B cell (primary cell): ENCODE data around the gene IFNE. TPM values are rescaled to one million over a fixed set of nuclear protein-coding genes. Genes with fewer than 3 reads are reported as not detected.

Experiments
- ATAC-seq: fragments of 200-7000 bp; cut with Tn5 transposase; one replicate; pipeline ENCODE4 v1.10.0; 2021; ENCODE audit warnings: low read depth, mild to moderate bottlenecking, moderate number of reproducible peaks, moderate library complexity
- CTCF ChIA-PET: fragments of 350-600 bp; sonication (Branson Sonifier 250); formaldehyde crosslinking; loops from one replicate; lab custom pipeline; 2021; ENCODE audit warnings: antibody characterized with exemption, inconsistent platforms; lab: Charles Lee
- POLR2A ChIA-PET: fragments of 350-600 bp; sonication (Branson Sonifier 250); formaldehyde crosslinking; loops from one replicate; lab custom pipeline; 2021; ENCODE audit warnings: antibody characterized with exemption; lab: Charles Lee
- DNase-seq: peaks from one replicate; pipeline ENCODE4 v3.0.0; 2013
- H2AFZ ChIP-seq: 2 replicates; pipeline ENCODE4 v1.6.1; 2012; ENCODE audit warnings: mild to moderate bottlenecking, low read depth, low read length; ENCODE audit not compliant: insufficient read depth, poor library complexity, severe bottlenecking
- H3K27ac ChIP-seq, 2 donors: 1 replicate in 1 of 2; 2 replicates in 1 of 2; pipeline ENCODE4 v1.5.1; 2012 to 2013; ENCODE audit warnings: low read length in 2 of 2, mild to moderate bottlenecking in 2 of 2, moderate library complexity in 1 of 2
- H3K27me3 ChIP-seq, 4 experiments: fragments of 200-600 bp in 1 of 4; sonication (generic) in 1 of 4; replicated peaks in 1 of 4; 1 replicate in 2 of 4; 2 replicates in 2 of 4; pipeline versions ENCODE4 v1.6.1 to v1.7.0; 2013 to 2016; ENCODE audit warnings: low read length in 3 of 4, mild to moderate bottlenecking in 2 of 4, mixed read lengths in 1 of 4, moderate library complexity in 1 of 4; ENCODE audit not compliant: insufficient read depth in 4 of 4, control insufficient read depth in 3 of 4; ENCODE audit errors: control extremely low read depth in 1 of 4
- H3K36me3 ChIP-seq, 2 experiments: replicated peaks in 1 of 2; 1 replicate in 1 of 2; 2 replicates in 1 of 2; pipeline versions ENCODE4 v1.6.1 to v1.7.1; 2013; ENCODE audit warnings: low read length in 1 of 2; ENCODE audit not compliant: insufficient read depth in 2 of 2, control insufficient read depth in 1 of 2; ENCODE audit errors: control extremely low read depth in 1 of 2, extremely low read depth in 1 of 2
- H3K4me1 ChIP-seq, 2 donors: fragments of 200-600 bp in 1 of 2; sonication (generic) in 1 of 2; 1 replicate in 1 of 2; 2 replicates in 1 of 2; pipeline versions ENCODE4 v1.5.1 to v1.6.1; 2013 to 2017; ENCODE audit warnings: low read length in 2 of 2; ENCODE audit not compliant: control insufficient read depth in 2 of 2, insufficient read depth in 2 of 2
- H3K4me2 ChIP-seq: replicated peaks from 2 replicates; pipeline ENCODE3; 2012; ENCODE audit warnings: mild to moderate bottlenecking, low read depth, low read length; ENCODE audit not compliant: poor library complexity, severe bottlenecking
- H3K4me3 ChIP-seq, 5 experiments: fragments of 200-600 bp in 1 of 5; sonication (generic) in 1 of 5; 1 replicate in 3 of 5; 2 replicates in 2 of 5; pipeline versions ENCODE4 v1.5.1 to v1.7.0; 2011 to 2016; ENCODE audit warnings: low read length in 4 of 5, mild to moderate bottlenecking in 4 of 5, low read depth in 2 of 5, control low read depth in 1 of 5, moderate library complexity in 1 of 5; ENCODE audit not compliant: insufficient read depth in 1 of 5; ENCODE audit errors: control extremely low read depth in 1 of 5, extremely low read depth in 1 of 5
- H3K79me2 ChIP-seq: fragments of 200-600 bp; sonication (generic); one replicate; pipeline ENCODE4 v1.6.0; 2016; ENCODE audit warnings: low read length; ENCODE audit not compliant: control insufficient read depth, insufficient read depth
- H3K9ac ChIP-seq: fragments of 200-600 bp; sonication (generic); 2 replicates; pipeline ENCODE4 v1.6.1; 2017; ENCODE audit warnings: mild to moderate bottlenecking, low read length, moderate library complexity
- H3K9me3 ChIP-seq, 3 donors: one replicate each; pipeline versions ENCODE4 v1.6.1 to v1.7.1; 2013; ENCODE audit warnings: low read length in 2 of 3; ENCODE audit not compliant: control insufficient read depth in 2 of 3, insufficient read depth in 1 of 3; ENCODE audit errors: control extremely low read depth in 1 of 3
- H4K20me1 ChIP-seq: 2 replicates; pipeline ENCODE4 v1.6.0; 2012; ENCODE audit warnings: mild to moderate bottlenecking, low read length; ENCODE audit not compliant: insufficient read depth, control insufficient read depth, poor library complexity, severe bottlenecking
- H3K27ac Mint-ChIP-seq: one replicate; pipeline ENCODE4 v1.8.0; 2021; ENCODE audit warnings: mixed read lengths
- H3K27me3 Mint-ChIP-seq: one replicate; pipeline ENCODE4 v1.8.0; 2021; ENCODE audit warnings: mixed read lengths
- H3K4me1 Mint-ChIP-seq: one replicate; pipeline ENCODE4 v1.8.0; 2021; ENCODE audit warnings: mixed read lengths
- H3K4me3 Mint-ChIP-seq: one replicate; pipeline ENCODE4 v1.8.0; 2021; ENCODE audit warnings: mixed read lengths
- H3K9me3 Mint-ChIP-seq: one replicate; pipeline ENCODE4 v1.8.0; 2022; ENCODE audit warnings: mixed read lengths; ENCODE audit not compliant: insufficient read depth
- CTCF ChIP-seq: fragments of 200-600 bp; IDR thresholded peaks from one replicate; pipeline ENCODE4 v1.8.0; 2022; ENCODE audit warnings: antibody characterized with exemption, mild to moderate bottlenecking
- EZH2 ChIP-seq: IDR thresholded peaks from 2 replicates; pipeline ENCODE4 v1.6.1; 2012; ENCODE audit warnings: borderline replicate concordance, low read depth, mild to moderate bottlenecking, moderate library complexity, low read length; ENCODE audit not compliant: insufficient read depth, poor library complexity, severe bottlenecking
- WGBS: methylation state at CpG from one replicate; pipeline ENCODE4 v1.1.5; 2013; ENCODE audit warnings: missing lambda C conversion rate; ENCODE audit not compliant: insufficient coverage; 5-methylcytosine and 5-hydroxymethylcytosine counted together
- intact Hi-C: fragments of 100-400 bp; cut with micrococcal nuclease; formaldehyde crosslinking; loops from one replicate; pipeline ENCODE4 v1.10.0; 2022
- polyA plus RNA-seq: library from polyadenylated mRNA; depleted of rRNA; stranded (reverse); fragments of >200 nt; gene quantifications from 2 replicates; pipeline ENCODE4 v1.2.3, GENCODE V29; 2012
- total RNA-seq, 2 donors: library from RNA; stranded (reverse); fragments of 120-200 nt in 1 of 2; gene quantifications; 1 replicate in 1 of 2; 2 replicates in 1 of 2; pipeline versions ENCODE4 v1.2.3 to v1.2.4, GENCODE V29; 2013 to 2022

IFNE gene
- total and polyA plus RNA-seq, 2 donors (not counting 1 experiment from before 2014, with no cell fraction given): not detected

GRCh38 chr9:21461377-21461776, 20.7 kb downstream of the IFNE start:
- no CpG with 5 or more reads among the region's 1 CpG for WGBS
- Mint-ChIP-seq H3K27ac (no peak overlapping the region), H3K27me3 (peaks cover 33% of the 10 kb centered on the region), H3K4me3 (no peak overlapping the region), H3K4me1 (no peaks in the 10 kb centered on the region), H3K9me3 (peaks cover 5% of the 10 kb centered on the region)
- no peaks in the 10 kb centered on the region for H3K79me2 ChIP-seq
- H3K9me3 ChIP-seq: peaks cover 0 to 7% (median 4%) of the 10 kb centered on the region in 3 donors
- CTCF ChIA-PET: interaction anchor here (0.6 to 1.0 kb wide), 4 partner anchors 10 to 135 kb away, joined by 3 to 4 read pairs (median 4); no protein-coding TSS in a partner anchor
- peaks cover 0 to 14% (median 6%) of the 10 kb centered on the region in 4 experiments for H3K27me3 ChIP-seq
- ATAC-seq (no peak), DNase-seq (no peak)
- no peaks in the 10 kb centered on the region for H3K4me1 ChIP-seq
- no peak overlapping the region for H3K4me2 ChIP-seq
- no peaks in the 10 kb centered on the region for H4K20me1 ChIP-seq
- intact Hi-C loops: loop anchor here (10.0 kb wide), 1 partner anchor 323 kb away; no protein-coding TSS in a partner anchor
- no peak overlapping the region for H2AFZ ChIP-seq
- POLR2A ChIA-PET: no interaction called here
- H3K9ac ChIP-seq: no peak overlapping the region
- H3K27ac ChIP-seq: no peak overlapping the region
- no peak overlapping the region for H3K4me3 ChIP-seq
- TF ChIP-seq EZH2 (no peak), CTCF (no peak)
- no peaks in the 10 kb centered on the region for H3K36me3 ChIP-seq

DNA sequence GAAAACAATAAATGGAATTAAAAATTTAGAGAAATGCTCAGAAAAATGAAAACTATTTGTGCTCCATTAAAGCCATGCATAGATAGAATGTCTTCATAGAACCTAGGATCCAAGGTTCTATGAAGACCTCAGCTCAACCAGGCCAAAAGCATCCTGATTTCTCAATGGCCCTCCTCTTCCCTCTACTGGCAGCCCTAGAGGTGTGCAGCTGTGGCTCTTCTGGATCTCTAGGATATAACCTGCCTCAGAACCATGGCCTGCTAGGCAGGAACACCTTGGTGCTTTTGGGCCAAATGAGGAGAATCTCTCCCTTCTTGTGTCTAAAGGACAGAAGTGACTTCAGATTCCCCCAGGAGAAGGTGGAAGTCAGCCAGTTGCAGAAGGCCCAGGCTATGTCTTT, 26.8 kb downstream of the IFNE start:
- DNase-seq (peak; percentile 63), ATAC-seq (peak; percentile 67)
- H3K4me1 ChIP-seq: no peaks in the 10 kb centered on the region
- intact Hi-C loops: loop anchor here (2.0 kb wide), 1 partner anchor 137 kb away; no protein-coding TSS in a partner anchor
- Mint-ChIP-seq H3K27ac (no peak overlapping the region), H3K4me1 (no peaks in the 10 kb centered on the region), H3K4me3 (no peak overlapping the region), H3K9me3 (no peaks in the 10 kb centered on the region), H3K27me3 (peaks cover 30% of the 10 kb centered on the region)
- H3K27me3 ChIP-seq: peaks cover 0 to 9% (median 8%) of the 10 kb centered on the region in 4 experiments
- no peak overlapping the region for H3K27ac ChIP-seq
- H3K9ac ChIP-seq: no peak overlapping the region
- POLR2A ChIA-PET: no interaction called here
- no peak overlapping the region for H2AFZ ChIP-seq
- TF ChIP-seq CTCF (peak; percentile 79), EZH2 (no peak)
- H3K4me2 ChIP-seq: no peak overlapping the region
- no peaks in the 10 kb centered on the region for H3K9me3 ChIP-seq
- CTCF ChIA-PET: interaction anchor here (0.6 to 5.3 kb wide), 18 partner anchors 10 to 249 kb away, joined by 3 to 92 read pairs (median 6); partner anchors contain the start of gene KLHL9
- H3K36me3 ChIP-seq: no peaks in the 10 kb centered on the region
- H4K20me1 ChIP-seq: no peaks in the 10 kb centered on the region
- H3K79me2 ChIP-seq: no peaks in the 10 kb centered on the region
- H3K4me3 ChIP-seq: no peak overlapping the region
